H4 (cell line): Measurements from ENCODE around the gene TCEAL4. TPM values are rescaled to one million over a fixed set of nuclear protein-coding genes. Genes with fewer than 3 reads are reported as not detected.
"Not testable (repeated sequence)": the region's sequence is repeated elsewhere in the genome, so short reads cannot be mapped to it uniquely, and the experiment has no call there.

Experiments used
- DNase-seq: peaks from one replicate; pipeline ENCODE4 v3.0.0-alpha.2; 2015; ENCODE audit warnings: low spot score
- total RNA-seq: library from RNA; depleted of rRNA; stranded (reverse); fragments of >200 nt; shearing (Covaris generic); gene quantifications from 2 replicates; pipeline ENCODE4 v1.2.3, GENCODE V29; 2014

The TCEAL4 gene
- total RNA-seq, 1 experiment from 2014 or later: 67.6 TPM

GRCh38 chrX:103592295-103592694, 7.0 kb downstream of the TCEAL4 start:
- not testable (repeated sequence) for DNase-seq

- DNase-seq: not testable (repeated sequence)
Measured at GRCh38 chrX:103595202-103595601, 9.9 kb downstream of the TCEAL4 start.

GRCh38 chrX:103607364-103608305, 22.3 kb downstream of the TCEAL4 start, which contains the start of gene TCEAL3:
Gene TCEAL3 (plus strand): TSS chrX:103607963. CDS start chrX:103609065, 1,102 bp downstream.
- peak; percentile 18 for DNase-seq

- DNase-seq: no peak
Measured at GRCh38 chrX:103608306-103608963, 23.1 kb downstream of the TCEAL4 start.

- no peak for DNase-seq
Measured at GRCh38 chrX:103610282-103610681, 25.0 kb downstream of the TCEAL4 start.

GRCh38 chrX:103613362-103613890, 28.1 kb downstream of the TCEAL4 start:
- no peak for DNase-seq

- DNase-seq: no peak
Measured at GRCh38 chrX:103614999-103615398, 29.7 kb downstream of the TCEAL4 start.

GRCh38 chrX:103615781-103616371, 30.6 kb downstream of the TCEAL4 start:
- no peak for DNase-seq

- DNase-seq: no peak
Measured at GRCh38 chrX:103616676-103617186, 31.4 kb downstream of the TCEAL4 start.

GRCh38 chrX:103624111-103624510, 38.8 kb downstream of the TCEAL4 start:
- DNase-seq: no peak

- DNase-seq: no peak
Measured at GRCh38 chrX:103626855-103627254, 41.5 kb downstream of the TCEAL4 start.

- peak; percentile 12 for DNase-seq
Measured at GRCh38 chrX:103628386-103629317, 43.3 kb downstream of the TCEAL4 start, which contains the start of gene TCEAL1. Gene TCEAL1 (plus strand): TSS chrX:103628975. CDS start chrX:103629917, 942 bp downstream.

- peak; percentile 52 for DNase-seq
Measured at GRCh38 chrX:103629318-103630170, 44.2 kb downstream of the TCEAL4 start.

- no peak for DNase-seq
Measured at GRCh38 chrX:103630171-103630511, 44.8 kb downstream of the TCEAL4 start.

GRCh38 chrX:103631145-103631544, 45.8 kb downstream of the TCEAL4 start:
- no peak for DNase-seq

- no peak for DNase-seq
Measured at GRCh38 chrX:103635436-103635835, 50.1 kb downstream of the TCEAL4 start.
